Nephron (organoid): ENCODE results near the gene BNIP5.
"Not testable (repeated sequence)": the region's sequence is repeated elsewhere in the genome, so short reads cannot be mapped to it uniquely, and the experiment has no call there.

ENCODE experiments used
- H3K27ac Mint-ChIP-seq, 3 experiments: 2 replicates each; pipeline ENCODE4 v1.8.0; 2020; ENCODE audit warnings: mixed read lengths in 3 of 3, mild to moderate bottlenecking in 2 of 3, moderate library complexity in 1 of 3
- H3K27me3 Mint-ChIP-seq: 2 replicates; pipeline ENCODE4 v1.8.0; 2021; ENCODE audit warnings: low read depth, mild to moderate bottlenecking, moderate library complexity, mixed read lengths
- H3K36me3 Mint-ChIP-seq: 2 replicates; pipeline ENCODE4 v1.8.0; 2020; ENCODE audit warnings: low read depth, mixed read lengths
- H3K4me1 Mint-ChIP-seq: 2 replicates; pipeline ENCODE4 v1.8.0; 2020; ENCODE audit warnings: mixed read lengths
- H3K4me3 Mint-ChIP-seq, 3 experiments: 2 replicates each; pipeline ENCODE4 v1.8.0; 2020; ENCODE audit warnings: mild to moderate bottlenecking in 3 of 3, mixed read lengths in 3 of 3, moderate library complexity in 2 of 3
- H3K9me3 Mint-ChIP-seq: 2 replicates; pipeline ENCODE4 v1.8.0; 2020; ENCODE audit warnings: mixed read lengths
- TF ChIP-seq, protein P1 (sequence below), 3 experiments: fragments of 200-600 bp; sonication (generic); IDR thresholded peaks; one replicate each; pipeline ENCODE4 v1.5.0; 2021; ENCODE audit warnings: antibody characterized with exemption in 3 of 3; ENCODE audit not compliant: unreplicated experiment in 3 of 3

BNIP5 gene

DNA sequence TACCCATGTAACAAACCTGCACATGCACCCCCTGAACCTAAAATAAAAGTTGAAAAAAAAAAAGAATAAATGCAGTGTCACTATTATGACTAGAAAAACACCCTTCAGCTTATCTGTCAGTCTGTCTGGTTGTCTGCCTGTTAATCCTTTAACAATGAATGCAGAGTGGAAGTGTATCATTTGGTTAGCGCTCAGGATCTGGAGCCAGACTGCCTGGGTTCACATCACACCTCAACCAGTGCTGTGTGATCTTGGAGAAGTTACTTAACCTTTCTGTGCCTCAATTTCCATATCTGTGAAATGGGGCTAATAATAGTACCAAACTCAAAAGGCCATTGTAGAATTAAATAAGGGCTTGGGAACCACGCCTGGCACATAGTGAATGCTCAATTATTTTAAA, 34.0 kb upstream of the BNIP5 start:
- Mint-ChIP-seq H3K4me1 (peaks cover 11% of the 10 kb centered on the region), H3K4me3 (no peak overlapping the region), H3K27ac (no peak overlapping the region), H3K9me3 (no peaks in the 10 kb centered on the region), H3K27me3 (peaks cover 23% of the 10 kb centered on the region), H3K36me3 (no peaks in the 10 kb centered on the region)
- TF ChIP-seq, protein P1, sequence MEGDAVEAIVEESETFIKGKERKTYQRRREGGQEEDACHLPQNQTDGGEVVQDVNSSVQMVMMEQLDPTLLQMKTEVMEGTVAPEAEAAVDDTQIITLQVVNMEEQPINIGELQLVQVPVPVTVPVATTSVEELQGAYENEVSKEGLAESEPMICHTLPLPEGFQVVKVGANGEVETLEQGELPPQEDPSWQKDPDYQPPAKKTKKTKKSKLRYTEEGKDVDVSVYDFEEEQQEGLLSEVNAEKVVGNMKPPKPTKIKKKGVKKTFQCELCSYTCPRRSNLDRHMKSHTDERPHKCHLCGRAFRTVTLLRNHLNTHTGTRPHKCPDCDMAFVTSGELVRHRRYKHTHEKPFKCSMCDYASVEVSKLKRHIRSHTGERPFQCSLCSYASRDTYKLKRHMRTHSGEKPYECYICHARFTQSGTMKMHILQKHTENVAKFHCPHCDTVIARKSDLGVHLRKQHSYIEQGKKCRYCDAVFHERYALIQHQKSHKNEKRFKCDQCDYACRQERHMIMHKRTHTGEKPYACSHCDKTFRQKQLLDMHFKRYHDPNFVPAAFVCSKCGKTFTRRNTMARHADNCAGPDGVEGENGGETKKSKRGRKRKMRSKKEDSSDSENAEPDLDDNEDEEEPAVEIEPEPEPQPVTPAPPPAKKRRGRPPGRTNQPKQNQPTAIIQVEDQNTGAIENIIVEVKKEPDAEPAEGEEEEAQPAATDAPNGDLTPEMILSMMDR (IDR thresholded peaks at IDR 0.05; ENCODE audit: unreplicated experiment in 3 of 3) = no peak

- TF ChIP-seq, protein P1 (IDR thresholded peaks at IDR 0.05; ENCODE audit: unreplicated experiment in 3 of 3) = no peak
- Mint-ChIP-seq H3K27me3 (peaks cover 29% of the 10 kb centered on the region), H3K4me1 (peaks cover 11% of the 10 kb centered on the region), H3K36me3 (no peaks in the 10 kb centered on the region), H3K9me3 (no peaks in the 10 kb centered on the region), H3K4me3 (peak overlapping the region in 1 of 3 experiments; percentile 24), H3K27ac (peak overlapping the region in 1 of 3 experiments; percentile 31)
Measured at GRCh38 chr6:36368921-36369865, 32.5 kb upstream of the BNIP5 start.

DNA sequence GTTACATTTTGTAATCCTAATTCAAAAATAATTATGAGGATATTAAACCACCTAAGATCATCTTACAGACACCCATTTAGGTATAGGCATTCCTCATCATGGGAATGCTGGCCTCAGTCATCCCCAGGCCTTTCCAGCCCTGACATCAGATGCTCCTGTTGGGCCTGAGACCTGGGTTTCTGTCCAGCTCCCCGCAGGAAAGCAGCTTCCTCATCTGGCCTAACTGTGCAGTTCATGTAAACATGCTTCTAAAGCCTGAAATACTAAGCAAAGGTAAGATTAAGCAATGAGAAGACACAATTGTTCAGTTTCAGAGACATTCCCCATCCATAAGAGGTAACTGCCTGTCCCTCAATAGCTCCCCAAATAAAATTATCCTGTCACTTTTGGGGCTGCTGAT, 31.7 kb upstream of the BNIP5 start:
- peak overlapping the region in 1 of 3 experiments; percentile 31 for H3K27ac Mint-ChIP-seq
- no peaks in the 10 kb centered on the region for H3K9me3 Mint-ChIP-seq
- TF ChIP-seq, protein P1 (IDR thresholded peaks at IDR 0.05; ENCODE audit: unreplicated experiment in 3 of 3) = no peak
- H3K27me3 Mint-ChIP-seq = peaks cover 24% of the 10 kb centered on the region
- H3K4me1 Mint-ChIP-seq = peaks cover 11% of the 10 kb centered on the region
- H3K36me3 Mint-ChIP-seq = no peaks in the 10 kb centered on the region
- H3K4me3 Mint-ChIP-seq = no peak overlapping the region

DNA sequence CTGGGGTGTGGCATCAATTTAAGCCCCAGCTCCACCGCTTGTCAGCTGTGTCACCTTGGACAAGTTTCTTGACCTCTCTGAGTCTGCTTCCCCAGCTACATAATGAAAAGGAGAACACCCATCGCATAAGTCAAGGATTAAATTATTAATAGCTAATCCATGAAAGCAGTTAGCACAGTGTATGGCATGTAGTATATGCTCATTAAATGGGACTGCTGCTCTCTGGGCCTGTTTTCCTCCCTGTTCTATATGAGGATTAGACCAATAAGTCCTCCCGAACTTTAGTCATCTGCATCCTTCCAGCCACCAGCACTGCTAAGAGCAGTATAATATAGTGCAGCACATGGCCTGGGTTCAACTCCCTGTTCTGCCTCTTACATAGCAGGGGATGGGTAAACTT, 31.1 kb upstream of the BNIP5 start:
- TF ChIP-seq, protein P1 (IDR thresholded peaks at IDR 0.05; ENCODE audit: unreplicated experiment in 3 of 3) = no peak
- Mint-ChIP-seq H3K27ac (no peak overlapping the region), H3K4me1 (peaks cover 11% of the 10 kb centered on the region), H3K36me3 (no peaks in the 10 kb centered on the region), H3K9me3 (no peaks in the 10 kb centered on the region), H3K4me3 (no peak overlapping the region), H3K27me3 (peaks cover 27% of the 10 kb centered on the region)

DNA sequence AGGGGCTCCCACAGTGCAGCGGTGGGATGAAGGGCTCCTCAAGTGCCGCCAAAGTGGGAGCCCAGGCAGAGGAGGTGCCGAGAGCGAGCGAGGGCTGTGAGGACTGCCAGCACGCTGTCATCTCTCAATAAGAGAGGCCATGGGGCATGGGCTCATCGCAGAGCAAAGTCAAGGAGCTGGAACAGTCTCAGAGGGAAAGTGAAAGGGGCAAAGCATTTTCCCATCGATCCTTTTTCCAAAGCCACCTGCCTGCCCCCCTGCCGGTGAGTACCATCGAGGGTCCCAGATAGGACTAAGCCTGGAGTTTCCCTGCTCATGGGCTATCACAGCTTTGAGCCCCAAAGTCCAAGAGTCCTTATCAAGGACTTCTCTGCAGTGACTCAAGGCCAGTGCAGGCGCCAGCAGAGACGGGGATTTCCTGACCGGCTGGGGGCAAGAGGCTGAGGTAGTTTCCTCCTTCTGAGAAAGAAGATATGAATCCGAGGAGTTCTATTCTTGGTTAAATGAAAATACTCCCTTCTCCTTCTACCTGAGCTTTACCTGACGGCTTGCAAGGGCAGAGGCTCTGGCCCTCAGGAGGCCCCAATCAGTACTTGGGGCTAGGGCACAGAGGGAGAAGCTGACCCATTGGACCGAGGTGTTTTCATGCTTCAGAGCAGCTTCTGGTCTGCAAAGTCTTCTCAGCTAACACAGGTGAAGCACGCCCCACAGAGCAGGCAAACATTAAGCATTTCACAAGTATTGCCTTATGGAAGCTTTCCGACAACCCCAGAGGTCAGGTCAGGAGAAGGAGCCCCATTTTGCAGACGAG, 28.2 kb upstream of the BNIP5 start:
- no peak overlapping the region for H3K27ac Mint-ChIP-seq
- no peak overlapping the region for H3K4me3 Mint-ChIP-seq
- no peaks in the 10 kb centered on the region for H3K9me3 Mint-ChIP-seq
- H3K4me1 Mint-ChIP-seq = peaks cover 17% of the 10 kb centered on the region
- TF ChIP-seq, protein P1 (IDR thresholded peaks at IDR 0.05; ENCODE audit: unreplicated experiment in 3 of 3) = no peak
- H3K27me3 Mint-ChIP-seq = peaks cover 26% of the 10 kb centered on the region
- no peaks in the 10 kb centered on the region for H3K36me3 Mint-ChIP-seq

DNA sequence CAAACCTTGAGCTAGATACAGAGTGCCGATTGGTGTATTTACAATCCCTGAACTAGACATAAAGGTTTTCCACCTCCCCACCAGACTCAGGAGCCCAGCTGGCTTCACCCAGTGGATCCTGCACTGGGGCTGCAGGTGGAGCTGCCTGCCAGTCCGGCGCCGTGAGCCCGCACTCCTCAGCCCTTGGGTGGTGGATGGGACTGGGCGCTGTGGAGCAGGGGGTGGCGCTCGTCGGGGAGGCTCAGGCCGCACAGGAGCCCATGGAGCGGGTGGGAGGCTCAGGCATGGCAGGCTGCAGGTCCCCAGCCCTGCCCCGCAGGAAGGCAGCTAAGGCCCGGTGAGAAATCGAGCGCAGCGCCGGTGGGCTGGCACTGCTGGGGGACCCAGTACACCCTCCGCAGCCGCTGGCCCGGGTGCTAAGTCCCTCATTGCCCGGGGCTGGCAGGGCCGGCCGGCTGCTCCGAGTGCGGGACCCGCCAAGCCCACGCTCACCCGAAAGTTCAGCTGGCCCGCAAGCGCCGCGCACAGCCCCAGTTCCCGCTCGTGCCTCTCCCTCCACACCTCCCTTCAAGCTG, 27.5 kb upstream of the BNIP5 start:
- not testable (repeated sequence) for H3K36me3 Mint-ChIP-seq, H3K9me3 Mint-ChIP-seq, H3K27ac Mint-ChIP-seq, H3K4me3 Mint-ChIP-seq
- Mint-ChIP-seq H3K4me1 (peaks cover 21% of the 10 kb centered on the region), H3K27me3 (peaks cover 25% of the 10 kb centered on the region)

- Mint-ChIP-seq H3K27me3 (peaks cover 25% of the 10 kb centered on the region), H3K27ac (peak overlapping the region in 1 of 3 experiments; percentile 33), H3K4me1 (peaks cover 21% of the 10 kb centered on the region)
- H3K9me3 Mint-ChIP-seq, H3K4me3 Mint-ChIP-seq, H3K36me3 Mint-ChIP-seq: not testable (repeated sequence)
Measured at GRCh38 chr6:36363371-36363752, 26.7 kb upstream of the BNIP5 start.
